GM20431 (cell line): ENCODE measurements around the gene RNF207.

Experiments
- in situ Hi-C: fragments of 300-500 bp; cut with MseI, MboI; formaldehyde crosslinking; loops from one replicate; pipeline ENCODE4 v1.15.0; 2020; ENCODE audit warnings: low sequenced_read_pairs; ENCODE audit not compliant: unreplicated experiment

Gene RNF207

GRCh38 chr1:6221210-6221784 lies 15.4 kb downstream of the RNF207 start:
- in situ Hi-C loops = no loop called here

- in situ Hi-C loops = no loop called here
Observed at GRCh38 chr1:6222636-6223035, 16.7 kb downstream of the RNF207 start.

GRCh38 chr1:6223617-6224016 lies 17.7 kb downstream of the RNF207 start:
- in situ Hi-C loops = no loop called here

GRCh38 chr1:6224718-6225117 lies 18.8 kb downstream of the RNF207 start:
- in situ Hi-C loops = no loop called here

- in situ Hi-C loops = no loop called here
Observed at GRCh38 chr1:6225651-6226050, 19.7 kb downstream of the RNF207 start.

- in situ Hi-C loops = no loop called here
Observed at GRCh38 chr1:6233376-6233775, 27.5 kb downstream of the RNF207 start.

GRCh38 chr1:6234502-6235295 lies 28.8 kb downstream of the RNF207 start:
- in situ Hi-C loops = no loop called here

GRCh38 chr1:6235296-6235677 lies 29.4 kb downstream of the RNF207 start:
- in situ Hi-C loops = no loop called here

- in situ Hi-C loops = no loop called here
Observed at GRCh38 chr1:6237093-6237492, 31.2 kb downstream of the RNF207 start.

GRCh38 chr1:6239213-6239752 lies 33.4 kb downstream of the RNF207 start:
- in situ Hi-C loops = no loop called here

- in situ Hi-C loops = no loop called here
Observed at GRCh38 chr1:6239950-6240768, 34.2 kb downstream of the RNF207 start.

GRCh38 chr1:6241107-6241886 lies 35.4 kb downstream of the RNF207 start:
- in situ Hi-C loops = no loop called here

GRCh38 chr1:6241887-6242740 lies 36.2 kb downstream of the RNF207 start:
- in situ Hi-C loops = no loop called here

- in situ Hi-C loops = no loop called here
Observed at GRCh38 chr1:6243053-6243834, 37.3 kb downstream of the RNF207 start.

- in situ Hi-C loops = no loop called here
Observed at GRCh38 chr1:6243993-6244392, 38.1 kb downstream of the RNF207 start, which contains the start of gene HES3. Gene HES3 (plus strand): TSS chr1:6244179. CDS start chr1:6244366, 187 bp downstream.

- in situ Hi-C loops = no loop called here
Observed at GRCh38 chr1:6244401-6245049, 38.6 kb downstream of the RNF207 start.

GRCh38 chr1:6245086-6245868 lies 39.4 kb downstream of the RNF207 start:
- in situ Hi-C loops = no loop called here
